ENCODE results near the gene SPATA13. TPM values are rescaled to one million over a fixed set of nuclear protein-coding genes. Genes with fewer than 3 reads are reported as not detected.
A peak's percentile ranks its signal among the peaks of the same experiment; 100 is the strongest.

SPATA13 gene
- total and polyA plus RNA-seq, 10 of the 15 experiments (the other 5 are each of a cell fraction or from before 2014, with no cell fraction given) = 2.4 to 11.1 (median 10.2) TPM

- Histone ChIP-seq H3K36me3 (ENCODE audit: control insufficient read depth in 2 of 2, insufficient read depth in 2 of 2, low read length in 1 of 2) (no peaks in the 10 kb centered on the region), H3K79me2 (ENCODE audit: control insufficient read depth, insufficient read depth, low read length) (no peaks in the 10 kb centered on the region), H2AFZ (ENCODE audit: control insufficient read depth, low read depth, low read length) (no peak overlapping the region), H3K4me3 (no peak overlapping the region), H3K9me3 (replicated peaks; ENCODE audit: control insufficient read depth, insufficient read depth, low read length) (no peaks in the 10 kb centered on the region), H4K20me1 (ENCODE audit: control insufficient read depth, insufficient read depth) (no peaks in the 10 kb centered on the region), H3K4me2 (ENCODE audit: control insufficient read depth, insufficient read depth) (no peak overlapping the region), H3K9ac (ENCODE audit: control insufficient read depth, insufficient read depth, low read length) (no peak overlapping the region), H3K27ac (ENCODE audit: control insufficient read depth, insufficient read depth) (no peak overlapping the region), H3K4me1 (ENCODE audit: control insufficient read depth, insufficient read depth, low read length) (no peaks in the 10 kb centered on the region), H3K27me3 (replicated peaks in 1 of 2; ENCODE audit: control insufficient read depth in 2 of 2, insufficient read depth in 2 of 2, low read length in 1 of 2) (no peaks in the 10 kb centered on the region; a peak in 3 of 4 replicates)
- ChIA-PET RAD21 (ENCODE audit: unreplicated experiment) (no interaction called here), POLR2A (no interaction called here), SMC1A (ENCODE audit: uncharacterized antibody, unreplicated experiment) (no interaction called here), CTCF (no interaction called here)
- intact Hi-C loops (cut with micrococcal nuclease; ENCODE audit: unreplicated experiment) (no loop called here), in situ Hi-C loops (cut with MboI) (no loop called here)
- no peak for TF ChIP-seq ASH2L (IDR thresholded peaks at IDR 0.05; ENCODE audit: borderline replicate concordance, low read depth)
- TF ChIP-seq NR2C2 (IDR thresholded peaks at IDR 0.05; ENCODE audit: borderline replicate concordance, control insufficient read depth, insufficient read length, low read depth) = no peak
- TF ChIP-seq ATF7 (IDR thresholded peaks at IDR 0.05; ENCODE audit: low read depth) = 0 out of 2 replicates have a peak, but pooled peaks have one; percentile 18
- no peak for FAIRE-seq
- 26% methylated on average over 6 of the region's 6 CpGs for WGBS (ENCODE audit: insufficient coverage, insufficient replicate concordance, low lambda C conversion rate, missing lambda C conversion rate)
- DNase-seq (ENCODE audit: low read depth, low spot score) = no peak
- ATAC-seq = no peak
- BruUV-seq (replicated peaks) = no TSS peak
Measured at GRCh38 chr13:24167666-24168391, 7.3 kb downstream of the SPATA13 start.

DNA sequence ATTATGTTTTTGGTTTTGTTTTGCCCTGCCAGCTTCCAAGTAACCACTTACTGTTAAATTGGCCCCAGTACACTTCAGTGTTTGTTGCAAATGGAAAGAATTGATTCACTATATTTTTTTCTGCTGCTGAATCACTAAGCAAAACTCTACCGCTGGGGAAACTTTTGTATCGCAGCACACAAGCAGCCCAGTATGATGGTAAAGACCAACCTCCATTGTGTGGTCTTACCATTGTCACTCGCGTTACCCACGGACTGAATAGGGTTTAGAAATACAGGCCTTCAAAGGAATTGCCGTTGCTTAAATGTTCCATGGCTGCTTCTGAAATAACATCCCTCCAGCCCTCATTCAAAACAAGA lies 7.9 kb downstream of the SPATA13 start:
- no peak overlapping the region for H3K4me2 ChIP-seq (ENCODE audit: control insufficient read depth, insufficient read depth)
- TF ChIP-seq MEF2B (IDR thresholded peaks at IDR 0.05; ENCODE audit: partially characterized antibody, poor library complexity, severe bottlenecking) (no peak), ASH2L (IDR thresholded peaks at IDR 0.05; ENCODE audit: borderline replicate concordance, low read depth) (no peak), NFXL1 (IDR thresholded peaks at IDR 0.05; ENCODE audit: borderline replicate concordance) (no peak), SRF (IDR thresholded peaks at IDR 0.05; ENCODE audit: low read depth in 2 of 2, low read length in 2 of 2) (no peak)
- intact Hi-C loops (cut with micrococcal nuclease; ENCODE audit: unreplicated experiment) (no loop called here), in situ Hi-C loops (cut with MboI) (no loop called here)
- H3K4me3 ChIP-seq = no peak overlapping the region
- no peak overlapping the region for H2AFZ ChIP-seq (ENCODE audit: control insufficient read depth, low read depth, low read length)
- ChIA-PET RAD21 (ENCODE audit: unreplicated experiment) (no interaction called here), CTCF (no interaction called here), POLR2A (no interaction called here), SMC1A (ENCODE audit: uncharacterized antibody, unreplicated experiment) (no interaction called here)
- no peaks in the 10 kb centered on the region; a peak in 3 of 4 replicates for H3K27me3 ChIP-seq (replicated peaks in 1 of 2; ENCODE audit: control insufficient read depth in 2 of 2, insufficient read depth in 2 of 2, low read length in 1 of 2)
- DNase-seq (ENCODE audit: low read depth, low spot score) = no peak
- H3K9me3 ChIP-seq (replicated peaks; ENCODE audit: control insufficient read depth, insufficient read depth, low read length) = no peaks in the 10 kb centered on the region
- H3K4me1 ChIP-seq (ENCODE audit: control insufficient read depth, insufficient read depth, low read length) = no peaks in the 10 kb centered on the region
- WGBS (ENCODE audit: insufficient coverage, insufficient replicate concordance, low lambda C conversion rate, missing lambda C conversion rate) = 78% methylated on average over 6 of the region's 6 CpGs
- no peak overlapping the region for H3K9ac ChIP-seq (ENCODE audit: control insufficient read depth, insufficient read depth, low read length)
- H4K20me1 ChIP-seq (ENCODE audit: control insufficient read depth, insufficient read depth) = no peaks in the 10 kb centered on the region
- no peak for FAIRE-seq
- H3K36me3 ChIP-seq (ENCODE audit: control insufficient read depth in 2 of 2, insufficient read depth in 2 of 2, low read length in 1 of 2) = no peaks in the 10 kb centered on the region
- no TSS peak for BruUV-seq (replicated peaks)
- no peak for ATAC-seq
- no peak overlapping the region for H3K27ac ChIP-seq (ENCODE audit: control insufficient read depth, insufficient read depth)
- H3K79me2 ChIP-seq (ENCODE audit: control insufficient read depth, insufficient read depth, low read length) = no peaks in the 10 kb centered on the region

Measured in GM12878 (cell line).